Measurements from ENCODE around the gene SPSB1.

Gene SPSB1

DNA sequence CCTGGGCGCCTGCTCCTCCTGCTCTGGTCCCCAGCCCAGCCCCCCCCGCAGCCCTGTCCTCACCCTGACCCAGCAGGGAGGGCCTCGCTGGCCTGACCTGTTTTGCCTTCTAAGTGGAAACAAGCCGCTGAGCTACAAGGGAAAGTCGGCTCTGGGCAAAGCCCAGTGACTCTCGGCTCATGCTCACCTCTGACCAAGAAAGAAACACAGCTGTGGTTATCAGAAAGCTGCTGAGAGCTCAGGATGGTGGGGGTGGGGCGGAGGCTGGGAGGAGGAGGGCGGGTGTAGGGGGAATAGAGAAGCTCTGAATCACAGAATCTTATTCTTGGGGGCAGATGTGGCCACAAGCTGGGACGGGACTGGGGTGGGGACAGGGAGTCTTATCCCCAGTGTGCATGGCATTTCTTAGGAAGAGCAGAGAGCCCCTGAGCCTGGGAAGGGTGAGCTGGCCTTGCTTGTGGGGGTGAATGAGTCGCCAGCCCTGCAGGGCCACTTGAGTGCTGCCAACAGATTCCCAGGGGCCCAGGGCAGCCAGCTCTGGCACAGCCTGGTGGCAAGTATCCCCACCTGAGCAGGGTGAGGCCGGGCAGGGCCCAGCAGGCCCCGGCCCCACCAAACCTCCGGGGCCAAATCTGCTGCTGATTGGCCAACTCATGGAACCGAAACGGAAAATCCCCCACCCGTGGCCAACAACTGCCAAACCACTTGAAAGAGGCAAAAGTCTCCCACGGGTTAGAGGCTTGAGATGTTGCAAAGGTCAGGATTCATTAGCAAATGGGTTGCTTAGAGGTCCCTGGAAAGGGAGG, 120.6 kb downstream of the SPSB1 start:
- in situ Hi-C loops (cut with MboI; ENCODE audit: low sequenced_read_pairs) = no loop called here

GRCh38 chr1:9413877-9414213, 121.2 kb downstream of the SPSB1 start:
- in situ Hi-C loops (cut with MboI; ENCODE audit: low sequenced_read_pairs) = no loop called here

GRCh38 chr1:9416506-9416905, 123.8 kb downstream of the SPSB1 start:
- in situ Hi-C loops (cut with MboI; ENCODE audit: low sequenced_read_pairs) = no loop called here

- in situ Hi-C loops (cut with MboI; ENCODE audit: low sequenced_read_pairs) = no loop called here
These were observed 124.3 kb downstream of the SPSB1 start for GRCh38 chr1:9416918-9417500.

- in situ Hi-C loops (cut with MboI; ENCODE audit: low sequenced_read_pairs) = no loop called here
These were observed 125.0 kb downstream of the SPSB1 start for GRCh38 chr1:9417695-9418094.

GRCh38 chr1:9418851-9419250, 126.2 kb downstream of the SPSB1 start:
- in situ Hi-C loops (cut with MboI; ENCODE audit: low sequenced_read_pairs) = no loop called here

Measured in HL-60/S4 (cell line).